Activated CD4-positive, alpha-beta T cell treated with anti-CD3 and anti-CD28 coated beads, Interleukin-2, amount 10 ng/mL, durations not matched to agents 24 days and 14 days (primary cell): Measurements from ENCODE around the gene HNRNPL. TPM values are rescaled to one million over a fixed set of nuclear protein-coding genes. Genes with fewer than 3 reads are reported as not detected.

Source experiments
- DNase-seq: peaks from one replicate; pipeline ENCODE4 v3.0.0; 2022
- H3K27ac Mint-ChIP-seq: one replicate; pipeline ENCODE4 v1.8.0; 2022; ENCODE audit warnings: mild to moderate bottlenecking, mixed read lengths
- H3K27me3 Mint-ChIP-seq: one replicate; pipeline ENCODE4 v1.8.0; 2022; ENCODE audit warnings: mixed read lengths
- H3K36me3 Mint-ChIP-seq: one replicate; pipeline ENCODE4 v1.8.0; 2022; ENCODE audit warnings: low read depth, mild to moderate bottlenecking, mixed read lengths
- H3K4me1 Mint-ChIP-seq: one replicate; pipeline ENCODE4 v1.8.0; 2021; ENCODE audit warnings: mixed read lengths
- H3K4me3 Mint-ChIP-seq: one replicate; pipeline ENCODE4 v1.8.0; 2022; ENCODE audit warnings: mild to moderate bottlenecking, moderate library complexity, mixed read lengths
- H3K9me3 Mint-ChIP-seq: one replicate; pipeline ENCODE4 v1.8.0; 2021; ENCODE audit warnings: mixed read lengths
- intact Hi-C: fragments of 100-400 bp; cut with micrococcal nuclease; formaldehyde crosslinking; loops from one replicate; pipeline ENCODE4 v1.15.1; 2023
- total RNA-seq: library from RNA; stranded (reverse); gene quantifications from 2 replicates; pipeline ENCODE4 v1.2.3, GENCODE V29; 2022

The HNRNPL gene
- total RNA-seq, 1 donor from 2014 or later = 686 TPM

- DNase-seq = no peak
- no peaks in the 10 kb centered on the region for H3K36me3 Mint-ChIP-seq
- intact Hi-C loops = no loop called here
- H3K9me3 Mint-ChIP-seq = no peaks in the 10 kb centered on the region
- no peak overlapping the region for H3K4me3 Mint-ChIP-seq
- H3K27ac Mint-ChIP-seq = no peak overlapping the region
- no peaks in the 10 kb centered on the region for H3K4me1 Mint-ChIP-seq
- H3K27me3 Mint-ChIP-seq = peaks cover under 1% of the 10 kb centered on the region
Observed at GRCh38 chr19:38786572-38787265, 63.1 kb downstream of the HNRNPL start.

Other genes starting within 250 kb of the HNRNPL start
- 156 and 172 TPM in 2 replicates for gene MAP4K1, start 232.0 kb downstream of the HNRNPL start, total RNA-seq
- 321 and 322 TPM in 2 replicates for gene EIF3K, start 230.8 kb downstream of the HNRNPL start, total RNA-seq
- 243 and 257 TPM in 2 replicates for gene ACTN4, start 202.3 kb downstream of the HNRNPL start, total RNA-seq
- 3.2 and 3.5 TPM in 2 replicates for gene CAPN12, start 105.5 kb downstream of the HNRNPL start, total RNA-seq
- not detected in 2 replicates for gene LGALS7, start 76.5 kb downstream of the HNRNPL start, total RNA-seq
- not detected in 2 replicates for gene LGALS7B, start 60.8 kb downstream of the HNRNPL start, total RNA-seq
- 1.3 and 1.7 TPM in 2 replicates for gene LGALS4, start 37.0 kb downstream of the HNRNPL start, total RNA-seq
- 129 and 130 TPM in 2 replicates for gene ECH1, start 18.2 kb downstream of the HNRNPL start, total RNA-seq
- gene RINL, start 28.3 kb upstream of the HNRNPL start, total RNA-seq = 62.7 and 68.9 TPM in 2 replicates
- gene SIRT2, start 49.6 kb upstream of the HNRNPL start, total RNA-seq = 23.6 and 30.1 TPM in 2 replicates
- gene NFKBIB, start 50.0 kb upstream of the HNRNPL start, total RNA-seq = 89.2 and 89.7 TPM in 2 replicates
- gene CCER2, start 62.2 kb upstream of the HNRNPL start, total RNA-seq = 0.77 and 0.97 TPM in 2 replicates
- gene SARS2, start 80.8 kb upstream of the HNRNPL start, total RNA-seq = 41.6 and 42.6 TPM in 2 replicates
- gene MRPS12, start 81.0 kb upstream of the HNRNPL start, total RNA-seq = 112 and 122 TPM in 2 replicates
- not detected in 2 replicates for gene FBXO17, start 125.8 kb upstream of the HNRNPL start, total RNA-seq
- gene FBXO27, start 182.6 kb upstream of the HNRNPL start, total RNA-seq = 0.14 and 0.17 TPM in 2 replicates
- gene ACP7, start 234.4 kb upstream of the HNRNPL start, total RNA-seq = not detected in 2 replicates